ENCODE measurements around the gene RPS23.

- no peak for TF ChIP-seq EZH2phosphoT487 (IDR thresholded peaks at IDR 0.05; ENCODE audit: insufficient read depth, low read depth)
- TF ChIP-seq EZH2 (IDR thresholded peaks at IDR 0.05; ENCODE audit: insufficient read depth, poor library complexity, severe bottlenecking), result no peak
Observed at GRCh38 chr5:82255844-82256243, 22.3 kb downstream of the RPS23 start.

Data from GM23248 (cell line).